Mononuclear cell (primary cell): ENCODE measurements around the gene ZSCAN30. TPM values are rescaled to one million over a fixed set of nuclear protein-coding genes. Genes with fewer than 3 reads are reported as not detected.

ENCODE experiments used
- H3K27me3 ChIP-seq: 2 replicates; pipeline ENCODE4 v1.6.0; 2011; ENCODE audit warnings: low read length, control low read depth; ENCODE audit not compliant: insufficient read depth
- H3K4me1 ChIP-seq: 2 replicates; pipeline ENCODE4 v1.5.1; 2011; ENCODE audit warnings: mild to moderate bottlenecking, low read length, control low read depth; ENCODE audit not compliant: insufficient read depth
- H3K4me3 ChIP-seq: 2 replicates; pipeline ENCODE4 v1.5.1; 2011; ENCODE audit warnings: mild to moderate bottlenecking, low read length, moderate library complexity
- H3K9me3 ChIP-seq: 2 replicates; pipeline ENCODE4 v1.5.1; 2011; ENCODE audit warnings: low read depth, mild to moderate bottlenecking, control low read depth, low read length
- total RNA-seq: library from RNA; depleted of rRNA; stranded (reverse); fragments of >200 nt; gene quantifications from one replicate; pipeline ENCODE4 v1.2.3, GENCODE V29; 2012

The ZSCAN30 gene
- total RNA-seq, 1 donor: 6.1 TPM

DNA sequence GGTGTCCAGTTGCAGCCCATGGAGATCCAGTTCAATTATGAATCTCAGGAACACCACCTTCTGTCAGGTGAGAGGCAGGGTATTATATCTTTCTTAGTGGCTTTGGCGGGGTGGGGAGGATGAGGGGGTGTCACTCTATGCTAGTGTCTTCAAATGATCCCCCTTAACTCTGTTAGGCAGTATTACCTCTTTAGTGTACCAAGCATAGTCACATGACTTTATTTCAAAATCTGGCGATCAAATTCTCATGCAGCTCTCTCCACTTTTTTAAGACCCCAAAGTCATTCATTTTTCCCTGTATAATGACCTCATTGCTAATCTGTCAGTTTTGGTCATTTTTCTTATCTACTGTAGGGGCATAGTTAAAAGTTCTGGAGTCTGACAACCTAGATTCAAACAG is 1.1 kb upstream of the ZSCAN30 start:
- Histone ChIP-seq H3K9me3 (no peaks in the 10 kb centered on the region), H3K4me3 (no peak overlapping the region), H3K4me1 (peaks cover 22% of the 10 kb centered on the region), H3K27me3 (no peaks in the 10 kb centered on the region)

DNA sequence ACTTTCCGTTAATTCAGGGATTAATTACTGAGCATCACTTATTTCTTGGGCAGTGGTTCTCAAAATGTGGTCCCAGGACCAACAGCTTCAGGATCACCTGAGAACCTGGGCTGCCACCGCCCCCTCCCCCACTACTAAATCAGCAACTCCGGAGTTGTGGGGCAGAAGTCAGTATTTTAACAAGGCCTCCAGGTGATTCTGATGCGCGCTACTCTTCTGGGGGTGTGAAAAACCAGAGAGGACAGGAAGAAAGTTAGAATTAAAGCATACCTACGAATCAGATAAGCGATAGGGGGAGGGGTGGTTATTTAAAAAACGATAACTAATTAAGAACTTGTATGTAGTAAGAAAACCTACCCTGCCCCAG is 319 bp downstream of the ZSCAN30 start:
- no peaks in the 10 kb centered on the region for H3K27me3 ChIP-seq
- H3K9me3 ChIP-seq: no peaks in the 10 kb centered on the region
- H3K4me1 ChIP-seq: peaks cover 22% of the 10 kb centered on the region
- peak overlapping the region; percentile 60 for H3K4me3 ChIP-seq

DNA sequence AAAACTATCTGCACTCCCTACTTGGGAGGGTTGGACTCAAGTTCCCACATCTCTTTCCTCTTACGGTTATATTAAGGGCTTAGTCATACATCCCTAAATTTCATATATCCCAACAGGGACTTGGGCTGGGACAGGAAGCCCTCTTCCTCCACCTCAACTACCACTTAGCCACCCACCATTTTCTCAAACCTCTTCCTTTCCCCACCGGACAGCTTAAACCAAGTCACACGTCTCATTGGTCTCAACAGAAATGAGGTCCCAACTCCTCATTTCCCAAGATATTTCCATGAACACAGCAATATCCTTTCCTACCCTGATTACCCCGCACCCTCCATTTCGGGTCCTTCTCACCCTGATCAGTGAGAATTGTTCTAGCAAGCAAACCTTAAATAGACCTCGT is 736 bp downstream of the ZSCAN30 start:
- peaks cover 22% of the 10 kb centered on the region for H3K4me1 ChIP-seq
- no peaks in the 10 kb centered on the region for H3K9me3 ChIP-seq
- H3K27me3 ChIP-seq: no peaks in the 10 kb centered on the region
- peak overlapping the region; percentile 60 for H3K4me3 ChIP-seq

DNA sequence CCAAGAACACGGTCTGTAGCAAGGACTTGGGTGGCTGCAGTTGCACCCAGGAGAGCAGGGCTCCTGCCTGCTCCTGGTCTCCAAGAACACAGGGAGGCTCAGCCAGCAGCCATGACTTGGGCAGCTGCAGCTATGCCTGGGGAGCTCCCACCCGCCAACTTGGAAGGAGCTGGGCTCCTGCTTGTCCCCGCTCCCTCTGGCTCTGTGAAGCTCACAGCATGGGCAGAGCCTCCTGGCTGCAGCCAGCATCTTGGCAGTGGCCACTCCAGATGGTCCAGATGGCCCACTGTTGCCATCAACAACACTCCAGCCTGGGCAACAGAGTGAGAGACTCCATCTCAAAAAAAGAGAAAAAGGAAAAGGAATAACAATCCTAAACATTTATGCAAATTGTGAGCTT is 5.2 kb downstream of the ZSCAN30 start:
- Histone ChIP-seq H3K4me3 (no peak overlapping the region), H3K27me3 (no peaks in the 10 kb centered on the region), H3K9me3 (no peaks in the 10 kb centered on the region), H3K4me1 (peaks cover 10% of the 10 kb centered on the region)

DNA sequence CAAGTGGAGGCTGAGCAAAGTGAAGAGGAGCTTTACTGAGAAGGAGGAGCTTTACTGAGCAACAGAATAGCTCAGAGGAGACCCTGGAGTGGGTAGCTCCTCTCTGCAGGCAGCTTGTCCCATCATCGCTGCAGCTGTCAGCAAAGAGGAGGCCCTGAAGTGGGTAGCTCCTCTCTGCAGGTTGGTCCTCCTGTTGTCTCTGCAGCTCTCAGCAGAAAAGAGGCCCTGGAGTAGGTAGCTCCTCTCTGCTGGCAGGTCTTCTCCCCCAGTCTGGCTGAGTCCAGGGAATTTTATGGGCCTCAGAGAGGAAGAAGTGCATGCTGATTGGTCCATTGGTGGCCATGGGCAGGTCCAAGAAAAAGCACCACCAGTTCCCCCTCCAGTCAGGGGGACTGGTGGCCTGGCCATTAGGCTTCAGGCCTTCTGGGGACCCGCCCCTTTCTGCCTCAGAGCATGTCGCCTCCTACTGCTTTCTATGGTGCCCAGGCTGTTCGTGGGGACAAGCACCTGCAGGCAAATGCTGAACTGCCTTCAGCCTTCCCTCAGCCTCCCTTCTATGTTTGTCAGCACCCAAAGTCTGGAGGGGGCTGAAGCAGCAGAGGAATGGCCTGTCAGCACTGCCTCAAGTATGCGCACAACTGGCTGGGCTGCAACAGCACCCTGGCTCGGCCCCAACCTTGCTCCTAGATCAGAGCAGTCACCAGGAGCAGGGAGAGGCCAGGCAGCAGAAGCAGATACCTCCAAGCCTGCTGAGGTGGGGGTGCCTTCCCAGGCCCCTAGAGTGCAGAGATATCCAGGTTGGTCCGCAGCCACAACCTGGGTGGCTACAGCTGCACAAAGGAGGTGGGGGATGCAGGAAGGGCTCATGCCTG is 5.9 kb downstream of the ZSCAN30 start:
- Histone ChIP-seq H3K9me3 (no peaks in the 10 kb centered on the region), H3K27me3 (no peaks in the 10 kb centered on the region), H3K4me3 (no peak overlapping the region), H3K4me1 (peaks cover 5% of the 10 kb centered on the region)

DNA sequence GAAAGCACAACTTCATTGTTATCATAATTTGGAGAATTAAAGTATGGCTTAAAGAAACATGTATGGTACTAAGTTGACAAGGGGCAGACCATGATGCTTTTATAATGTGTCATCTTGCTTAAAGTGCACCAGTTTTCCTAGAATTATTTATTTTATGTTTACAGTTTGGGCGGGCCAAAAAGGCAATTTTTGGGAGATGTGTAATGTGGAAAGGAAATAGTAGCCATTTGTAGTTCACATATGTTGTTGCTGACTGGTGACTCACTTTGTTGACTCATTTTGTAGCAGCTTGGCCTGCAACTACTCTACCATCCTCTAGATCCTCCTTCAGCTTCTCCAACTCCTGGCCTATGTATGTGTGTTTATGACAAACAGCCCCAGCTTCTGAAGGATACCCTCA is 7.7 kb downstream of the ZSCAN30 start:
- Histone ChIP-seq H3K27me3 (no peaks in the 10 kb centered on the region), H3K9me3 (peaks cover 10% of the 10 kb centered on the region), H3K4me1 (no peaks in the 10 kb centered on the region), H3K4me3 (no peak overlapping the region)

DNA sequence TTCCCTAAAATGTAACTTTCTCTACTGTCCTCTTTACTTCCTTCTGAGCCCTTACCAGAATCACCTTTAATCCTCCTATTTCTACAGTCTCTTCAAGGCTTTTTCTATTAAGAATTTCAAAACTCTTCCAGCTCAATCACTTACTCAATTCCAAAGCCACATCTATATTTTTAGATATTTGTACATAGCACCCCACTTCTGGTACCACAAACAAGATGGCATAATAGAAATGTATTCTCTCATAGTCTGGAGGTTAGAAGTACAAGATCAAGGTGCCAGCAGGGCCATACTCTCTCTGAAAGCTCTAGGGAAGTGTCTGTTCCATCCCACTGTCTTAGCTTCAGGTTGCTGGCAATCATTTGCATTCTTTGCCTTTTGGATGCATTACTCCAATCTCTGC is 11.1 kb downstream of the ZSCAN30 start:
- no peaks in the 10 kb centered on the region for H3K27me3 ChIP-seq
- no peaks in the 10 kb centered on the region for H3K4me1 ChIP-seq
- H3K9me3 ChIP-seq: peaks cover 10% of the 10 kb centered on the region
- H3K4me3 ChIP-seq: no peak overlapping the region

DNA sequence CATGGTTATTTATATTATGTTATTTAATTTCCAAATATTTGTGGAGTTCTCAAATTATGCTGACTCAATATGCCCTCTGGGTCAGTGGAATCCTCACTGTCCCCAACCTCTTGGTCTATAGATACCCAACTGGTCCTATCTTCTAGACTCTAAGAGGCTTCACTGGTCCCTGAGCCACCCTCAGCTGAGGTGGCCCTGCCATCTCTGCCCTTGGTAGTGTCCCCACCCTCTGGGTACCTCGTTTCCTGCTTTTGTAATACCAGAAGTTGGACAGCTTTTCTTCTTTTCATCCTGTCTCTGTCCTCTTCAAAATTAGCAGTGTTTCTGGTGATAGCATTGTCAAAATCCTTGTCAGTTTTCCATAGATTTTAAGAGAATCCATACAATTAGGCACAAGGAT is 11.9 kb downstream of the ZSCAN30 start:
- Histone ChIP-seq H3K27me3 (no peaks in the 10 kb centered on the region), H3K4me1 (no peaks in the 10 kb centered on the region), H3K4me3 (no peak overlapping the region), H3K9me3 (peaks cover 10% of the 10 kb centered on the region)

DNA sequence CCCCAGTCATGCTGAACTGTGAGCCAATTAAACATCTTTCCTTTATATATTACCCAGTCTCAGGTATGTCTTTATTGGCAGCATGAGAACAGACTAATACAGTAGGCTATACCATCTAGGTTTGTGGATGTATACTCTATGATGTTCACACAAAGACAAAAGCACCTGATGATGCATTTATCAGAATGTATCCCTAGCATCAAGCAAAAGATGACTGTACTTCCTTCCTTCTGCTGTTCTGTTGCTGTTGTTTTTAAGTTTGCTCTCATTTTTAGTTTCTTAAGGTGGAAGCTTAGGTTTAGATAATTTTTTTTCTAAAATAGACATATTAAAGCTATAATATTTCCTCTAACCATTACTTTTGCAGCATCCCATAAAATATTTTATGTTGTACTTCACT is 12.4 kb downstream of the ZSCAN30 start:
- H3K4me3 ChIP-seq: no peak overlapping the region

DNA sequence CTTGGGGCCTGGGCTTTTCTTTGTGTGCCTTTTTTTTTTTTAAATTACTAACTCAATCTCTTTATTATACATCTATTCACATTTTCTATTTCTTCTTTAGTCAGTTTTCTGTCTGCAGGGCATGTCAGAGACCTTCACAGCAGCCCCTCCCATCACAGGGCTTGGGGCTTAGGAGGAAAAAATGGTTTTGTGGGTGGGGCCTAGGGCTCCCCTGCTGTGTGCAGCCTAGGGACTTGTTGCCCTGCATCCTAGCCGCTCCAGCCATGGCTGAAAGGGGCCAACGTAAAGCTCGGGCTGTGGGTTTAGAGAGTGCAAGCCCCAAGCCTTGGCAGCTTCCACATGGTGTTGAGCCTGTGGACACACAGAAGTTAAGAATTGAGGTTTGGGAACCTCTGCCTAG is 13.8 kb downstream of the ZSCAN30 start:
- no peaks in the 10 kb centered on the region for H3K27me3 ChIP-seq
- peaks cover 10% of the 10 kb centered on the region for H3K9me3 ChIP-seq
- no peak overlapping the region for H3K4me3 ChIP-seq
- H3K4me1 ChIP-seq: no peaks in the 10 kb centered on the region

More for the DNA sequence above, 12.4 kb downstream of the ZSCAN30 start:
- Histone ChIP-seq H3K4me1 (no peaks in the 10 kb centered on the region), H3K27me3 (no peaks in the 10 kb centered on the region), H3K9me3 (peaks cover 10% of the 10 kb centered on the region)

DNA sequence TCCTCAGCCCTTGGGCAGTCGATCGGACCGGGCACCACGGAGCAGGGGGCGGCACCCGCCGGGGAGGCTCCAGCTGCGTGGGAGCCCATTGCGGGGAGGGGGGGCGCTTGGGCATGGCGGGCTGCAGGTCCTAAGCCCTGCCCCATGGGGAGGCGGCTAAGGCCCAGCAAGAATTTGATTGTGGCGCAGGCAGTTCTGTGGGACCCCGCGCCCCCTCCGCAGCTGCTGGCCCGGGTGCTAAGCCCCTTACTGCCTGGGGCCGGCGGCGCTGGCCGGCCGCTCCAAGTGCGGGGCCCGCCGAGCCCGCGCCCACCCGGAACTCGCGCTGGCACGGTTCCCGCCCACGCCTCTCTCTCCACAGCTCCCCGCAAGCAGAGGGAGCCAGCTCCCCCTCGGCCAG is 18.4 kb downstream of the ZSCAN30 start:
- peaks cover 18% of the 10 kb centered on the region for H3K4me1 ChIP-seq
- no peaks in the 10 kb centered on the region for H3K27me3 ChIP-seq
- no peaks in the 10 kb centered on the region for H3K9me3 ChIP-seq
- no peak overlapping the region for H3K4me3 ChIP-seq

DNA sequence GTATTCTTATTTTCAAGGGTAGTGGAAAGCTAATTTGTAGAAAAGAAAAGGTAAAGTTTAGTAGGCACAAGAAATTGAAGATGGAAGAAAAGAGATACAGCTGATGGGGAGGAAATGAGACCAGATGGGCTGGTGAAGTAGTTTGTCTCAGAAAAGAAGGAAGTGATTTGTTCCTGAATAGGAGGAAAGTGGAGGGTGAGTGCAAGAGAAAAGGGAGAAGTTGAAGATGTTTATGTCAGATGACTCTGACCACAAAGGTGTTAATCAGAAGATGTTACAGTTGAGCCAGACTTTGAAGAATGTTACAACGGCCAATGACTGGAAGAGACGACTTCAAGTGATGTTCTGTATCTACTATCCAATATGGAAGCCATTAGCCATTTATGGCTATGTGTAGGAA is 21.2 kb downstream of the ZSCAN30 start:
- peaks cover 18% of the 10 kb centered on the region for H3K4me1 ChIP-seq
- no peaks in the 10 kb centered on the region for H3K9me3 ChIP-seq
- H3K4me3 ChIP-seq: no peak overlapping the region
- H3K27me3 ChIP-seq: no peaks in the 10 kb centered on the region

DNA sequence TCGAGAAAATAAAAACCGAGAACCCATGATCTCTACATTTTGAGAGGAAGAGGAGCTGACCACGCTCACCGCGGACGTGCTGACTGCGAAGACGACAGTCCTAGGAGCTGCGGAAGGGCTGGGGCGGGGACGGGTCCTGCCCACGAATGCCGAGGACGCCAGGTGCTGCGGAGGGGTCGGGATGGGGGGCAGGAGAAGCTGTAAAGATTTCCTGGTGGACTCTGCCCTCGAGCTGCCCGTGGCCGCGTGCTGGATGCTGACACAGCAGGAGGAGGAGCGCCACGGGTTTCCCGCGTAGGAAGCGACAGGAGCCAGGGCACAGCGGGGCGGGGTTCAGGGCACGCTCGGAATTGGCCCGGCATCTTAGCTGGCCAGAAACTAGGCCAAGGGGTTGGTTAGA is 22.2 kb downstream of the ZSCAN30 start:
- Histone ChIP-seq H3K4me1 (peaks cover 18% of the 10 kb centered on the region), H3K27me3 (no peaks in the 10 kb centered on the region), H3K9me3 (no peaks in the 10 kb centered on the region), H3K4me3 (peak overlapping the region; percentile 57)

DNA sequence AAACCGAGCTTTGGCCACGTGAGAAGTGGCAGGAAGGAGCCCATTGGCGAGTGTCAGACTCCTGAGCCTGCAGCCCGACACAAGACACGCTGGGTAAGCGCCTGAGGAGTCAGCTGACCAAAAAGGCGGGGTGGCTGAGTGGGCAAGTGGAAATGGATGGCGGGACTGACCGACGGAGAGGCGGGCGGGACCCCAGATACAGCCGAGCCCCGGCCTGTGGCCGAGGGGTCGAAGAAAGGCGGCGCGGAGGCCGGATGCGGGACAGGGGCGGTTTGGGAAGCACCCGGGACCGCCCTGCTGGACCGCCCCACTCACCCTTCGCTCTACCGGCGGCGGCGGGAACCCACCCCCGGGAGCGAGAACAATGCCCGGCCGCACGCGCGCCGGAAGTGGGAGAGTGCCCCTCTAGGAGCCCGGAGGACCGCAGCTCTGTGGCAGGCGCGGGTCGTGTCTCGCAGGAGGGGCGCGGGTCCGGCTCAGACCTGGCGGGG is 22.8 kb downstream of the ZSCAN30 start:
- no peaks in the 10 kb centered on the region for H3K27me3 ChIP-seq
- peak overlapping the region; percentile 57 for H3K4me3 ChIP-seq
- peaks cover 18% of the 10 kb centered on the region for H3K4me1 ChIP-seq
- no peaks in the 10 kb centered on the region for H3K9me3 ChIP-seq

DNA sequence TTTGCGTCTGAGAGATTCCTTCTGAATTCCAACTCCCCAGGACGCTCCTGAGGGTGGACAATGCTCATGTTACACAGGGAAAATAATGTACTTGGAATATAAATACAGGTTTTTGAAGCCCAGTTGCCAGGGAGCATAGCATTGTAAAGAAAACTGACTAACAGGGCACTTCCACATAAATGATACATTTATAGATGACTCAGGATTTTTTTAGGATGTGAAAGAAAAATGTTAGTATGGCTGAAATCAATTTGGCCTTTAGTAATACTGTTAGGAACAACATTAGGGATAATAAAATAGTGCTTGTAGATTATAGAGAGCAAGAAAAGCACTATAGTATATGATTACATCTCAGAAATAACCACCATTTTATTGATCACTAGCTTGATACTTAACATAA is 25.6 kb downstream of the ZSCAN30 start:
- Histone ChIP-seq H3K9me3 (no peaks in the 10 kb centered on the region), H3K4me3 (no peak overlapping the region), H3K27me3 (no peaks in the 10 kb centered on the region), H3K4me1 (peaks cover 18% of the 10 kb centered on the region)

DNA sequence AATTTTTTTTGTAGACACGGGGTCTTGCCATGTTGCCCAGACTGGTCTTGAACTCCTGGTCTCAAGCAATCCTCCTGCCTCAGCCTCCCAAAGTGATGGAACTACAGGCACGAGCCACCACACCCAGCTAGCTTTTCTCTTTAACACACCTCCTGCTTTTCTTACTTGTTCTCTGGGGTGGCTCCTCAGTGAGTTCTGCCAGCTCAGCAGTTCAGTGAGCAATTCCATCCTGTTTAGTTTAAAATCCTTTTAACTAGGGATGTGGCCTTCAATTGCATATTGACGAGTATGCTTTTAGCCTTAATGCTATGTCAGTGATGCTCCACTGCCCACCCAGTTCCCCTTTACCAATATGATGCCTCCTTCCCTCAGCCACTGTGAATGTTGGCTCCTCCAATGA is 33.1 kb downstream of the ZSCAN30 start:
- H3K9me3 ChIP-seq: peaks cover 25% of the 10 kb centered on the region
- no peak overlapping the region for H3K4me3 ChIP-seq
- H3K27me3 ChIP-seq: no peaks in the 10 kb centered on the region
- no peaks in the 10 kb centered on the region for H3K4me1 ChIP-seq
